Neural progenitor cell (in vitro differentiated cells): Measurements from ENCODE around the gene CCZ1.
"Not testable (repeated sequence)": the region's sequence is repeated elsewhere in the genome, so short reads cannot be mapped to it uniquely, and the experiment has no call there.

Source experiments
- EZH2 ChIP-seq: fragments of 200-600 bp; sonication (generic); IDR thresholded peaks from 2 replicates; pipeline ENCODE4 v1.6.1; 2017; ENCODE audit warnings: antibody characterized with exemption, mild to moderate bottlenecking, moderate library complexity
- EZH2phosphoT487 ChIP-seq: fragments of 200-600 bp; sonication (generic); IDR thresholded peaks from 2 replicates; pipeline ENCODE4 v1.6.1; 2017; ENCODE audit warnings: antibody characterized with exemption
- TF ChIP-seq, protein P1 (sequence below): fragments of 200-600 bp; sonication (generic); IDR thresholded peaks from 2 replicates; pipeline ENCODE4 v1.5.1; 2017; ENCODE audit warnings: antibody characterized with exemption, mild to moderate bottlenecking

DNA sequence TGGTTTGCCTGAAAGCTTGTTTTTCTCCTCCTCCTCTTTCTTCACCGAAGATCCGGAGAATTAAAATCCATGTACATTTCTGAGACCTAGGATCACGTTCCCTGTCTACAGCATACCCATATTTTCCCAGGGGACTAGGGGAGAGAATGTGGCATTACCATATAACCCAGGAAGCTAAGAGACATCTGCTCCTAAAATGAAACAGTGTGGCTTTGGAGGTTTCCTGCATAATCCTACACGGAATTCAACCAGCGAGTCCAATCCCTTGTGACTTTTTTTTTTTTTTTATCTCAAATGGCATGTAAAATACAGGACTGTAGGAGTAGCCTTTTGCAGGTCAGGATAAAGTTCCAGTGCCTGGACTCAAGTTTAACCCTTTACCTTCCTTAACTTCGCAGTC, 10.3 kb downstream of the CCZ1 start:
- TF ChIP-seq, protein P1, sequence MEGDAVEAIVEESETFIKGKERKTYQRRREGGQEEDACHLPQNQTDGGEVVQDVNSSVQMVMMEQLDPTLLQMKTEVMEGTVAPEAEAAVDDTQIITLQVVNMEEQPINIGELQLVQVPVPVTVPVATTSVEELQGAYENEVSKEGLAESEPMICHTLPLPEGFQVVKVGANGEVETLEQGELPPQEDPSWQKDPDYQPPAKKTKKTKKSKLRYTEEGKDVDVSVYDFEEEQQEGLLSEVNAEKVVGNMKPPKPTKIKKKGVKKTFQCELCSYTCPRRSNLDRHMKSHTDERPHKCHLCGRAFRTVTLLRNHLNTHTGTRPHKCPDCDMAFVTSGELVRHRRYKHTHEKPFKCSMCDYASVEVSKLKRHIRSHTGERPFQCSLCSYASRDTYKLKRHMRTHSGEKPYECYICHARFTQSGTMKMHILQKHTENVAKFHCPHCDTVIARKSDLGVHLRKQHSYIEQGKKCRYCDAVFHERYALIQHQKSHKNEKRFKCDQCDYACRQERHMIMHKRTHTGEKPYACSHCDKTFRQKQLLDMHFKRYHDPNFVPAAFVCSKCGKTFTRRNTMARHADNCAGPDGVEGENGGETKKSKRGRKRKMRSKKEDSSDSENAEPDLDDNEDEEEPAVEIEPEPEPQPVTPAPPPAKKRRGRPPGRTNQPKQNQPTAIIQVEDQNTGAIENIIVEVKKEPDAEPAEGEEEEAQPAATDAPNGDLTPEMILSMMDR: not testable (repeated sequence)
- TF ChIP-seq EZH2phosphoT487, EZH2: not testable (repeated sequence)
